ENCODE results near the gene ZNF524.

The ZNF524 gene

DNA sequence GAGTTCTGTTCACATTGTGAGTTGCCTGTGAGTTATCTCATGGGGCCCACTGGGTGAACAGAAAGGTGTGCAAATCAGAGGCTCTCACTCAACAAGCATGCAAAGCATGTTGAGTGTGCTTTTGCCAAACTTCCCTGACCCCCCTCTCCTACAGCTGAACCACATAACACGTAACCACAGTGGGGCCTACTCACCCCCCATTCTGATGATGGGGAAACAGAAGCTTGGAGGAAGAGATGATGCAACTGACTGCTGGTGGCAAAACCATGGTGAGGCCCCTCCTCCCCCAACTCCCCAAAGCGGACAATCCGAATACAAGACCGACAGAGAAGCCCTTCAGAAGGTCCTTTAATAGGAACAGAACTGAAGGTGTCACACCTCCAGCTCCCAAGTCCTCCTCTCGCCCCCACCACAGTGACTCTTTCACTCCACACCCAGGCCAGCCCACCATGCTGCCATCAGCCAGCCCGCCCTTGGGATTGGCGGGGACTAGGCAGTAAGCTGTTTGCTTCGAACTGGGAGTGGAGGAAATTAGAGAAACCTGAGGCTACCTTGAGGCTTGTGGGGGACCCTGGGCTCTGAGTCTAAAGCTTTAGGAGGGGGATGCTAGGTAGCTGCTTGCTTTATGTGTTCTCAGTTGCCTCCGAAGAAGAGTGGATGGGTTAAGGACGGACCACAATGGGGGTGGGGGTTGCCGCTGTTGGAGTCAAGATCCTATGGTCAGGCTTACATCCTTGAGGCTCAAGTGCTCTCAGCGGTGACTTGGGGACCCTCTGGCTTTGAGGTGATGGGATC lies 20.5 kb downstream of the ZNF524 start:
- DNase-seq (ENCODE audit: low read depth) = no peak

DNA sequence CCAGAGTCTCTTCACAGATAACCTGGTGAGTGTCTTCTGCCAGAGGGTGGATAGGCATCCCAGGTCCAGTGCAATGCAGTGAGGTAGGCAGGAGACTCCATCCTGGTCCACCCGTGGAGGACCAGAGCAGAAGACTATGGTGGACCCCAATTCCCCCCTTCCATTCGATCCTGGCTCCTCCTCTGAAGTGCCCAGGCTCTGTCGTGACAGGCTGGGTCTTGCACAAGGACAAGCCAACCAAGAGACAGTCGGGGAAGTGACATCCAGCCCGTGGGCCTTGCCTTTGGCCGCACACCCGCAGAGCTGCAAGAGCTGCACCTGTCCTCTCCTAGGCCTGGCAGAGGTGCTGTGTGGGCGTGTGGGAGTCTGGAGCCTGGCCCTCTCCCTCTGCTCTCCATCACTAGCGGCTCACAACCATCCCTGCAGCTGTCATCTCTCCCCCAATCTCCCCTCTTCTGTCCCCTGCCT lies 21.2 kb downstream of the ZNF524 start:
- DNase-seq (ENCODE audit: low read depth) = no peak

DNA sequence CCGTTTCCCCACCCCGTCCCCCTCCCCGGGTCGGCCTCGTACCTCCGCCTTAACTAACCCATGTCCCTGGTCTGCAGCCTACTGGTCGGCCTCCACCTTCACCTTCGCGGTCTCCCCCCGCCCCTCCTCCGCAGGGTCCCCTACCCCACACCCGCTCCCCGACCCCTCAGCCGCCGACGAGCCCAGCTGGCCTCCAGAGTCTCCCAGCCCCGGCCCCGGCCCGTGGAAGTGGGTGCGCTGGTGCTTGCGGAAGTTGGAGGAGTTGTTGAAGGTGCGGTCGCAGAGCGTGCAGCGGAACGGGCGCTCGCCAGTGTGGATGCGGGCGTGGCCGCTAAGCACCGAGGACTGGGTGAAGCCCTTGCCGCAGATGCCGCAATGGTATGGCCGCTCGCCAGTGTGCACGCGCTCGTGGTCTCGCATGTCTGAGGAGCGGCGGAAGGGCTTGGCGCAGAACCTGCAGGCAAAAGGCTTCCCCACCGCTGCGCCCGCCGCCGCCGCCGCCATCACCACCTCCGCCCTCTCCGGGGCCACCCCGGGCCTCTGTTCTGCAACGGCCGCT lies 21.7 kb downstream of the ZNF524 start:
- DNase-seq (ENCODE audit: low read depth) = no peak

DNA sequence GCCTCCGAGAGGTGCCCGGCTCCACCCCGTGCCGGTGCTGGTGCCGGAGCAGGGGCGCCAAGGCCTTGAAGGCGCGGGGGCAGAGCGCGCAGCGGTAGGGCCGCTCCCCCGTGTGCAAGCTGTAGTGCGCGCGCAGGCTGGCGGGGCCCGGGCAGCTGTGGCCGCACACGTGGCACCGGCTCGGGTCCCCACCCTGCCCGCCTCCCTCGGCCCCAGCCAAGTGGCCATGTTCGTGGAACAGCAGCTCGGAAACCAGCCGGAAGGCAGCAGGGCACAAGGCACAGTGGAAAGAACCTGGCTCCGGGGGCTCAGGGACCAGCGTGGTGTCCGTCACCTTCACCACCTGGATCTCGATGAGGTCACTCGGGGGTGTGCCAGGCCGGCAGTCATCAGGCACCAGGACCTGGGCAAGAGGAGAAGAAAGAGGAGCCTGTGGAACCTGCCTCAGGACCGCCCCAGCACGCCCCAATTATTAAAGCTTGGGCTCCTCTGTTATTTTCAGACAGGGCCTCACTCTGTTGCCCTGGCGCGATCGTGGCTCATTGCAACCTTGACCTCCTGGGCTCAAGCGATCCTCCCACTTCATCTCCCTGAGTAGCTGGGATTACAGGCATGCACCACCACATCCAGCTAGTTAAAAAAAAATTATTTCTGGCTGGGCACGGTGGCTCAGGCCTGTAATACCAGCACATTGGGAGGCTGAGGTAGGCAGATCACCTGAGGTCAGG lies 22.3 kb downstream of the ZNF524 start:
- no peak for DNase-seq (ENCODE audit: low read depth)

DNA sequence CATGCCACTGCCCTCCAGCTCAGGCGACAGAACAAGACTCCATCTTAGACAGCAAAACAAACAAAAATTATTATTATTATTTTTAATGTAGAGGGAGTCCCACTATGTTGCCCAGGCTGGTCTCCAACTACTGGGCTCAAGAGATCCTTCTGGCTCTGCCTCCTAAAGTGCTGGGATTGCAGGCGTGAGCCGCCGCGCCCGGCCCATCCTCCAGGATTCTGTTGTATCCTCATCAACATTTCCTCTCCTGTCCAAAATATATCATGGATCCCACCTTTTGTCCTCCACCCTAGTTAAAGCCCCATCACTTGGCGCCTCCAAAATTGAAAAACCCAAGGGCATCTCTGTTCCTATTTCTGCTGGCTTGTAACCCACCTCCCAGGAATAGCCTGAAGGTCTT lies 23.0 kb downstream of the ZNF524 start:
- no peak for DNase-seq (ENCODE audit: low read depth)

DNA sequence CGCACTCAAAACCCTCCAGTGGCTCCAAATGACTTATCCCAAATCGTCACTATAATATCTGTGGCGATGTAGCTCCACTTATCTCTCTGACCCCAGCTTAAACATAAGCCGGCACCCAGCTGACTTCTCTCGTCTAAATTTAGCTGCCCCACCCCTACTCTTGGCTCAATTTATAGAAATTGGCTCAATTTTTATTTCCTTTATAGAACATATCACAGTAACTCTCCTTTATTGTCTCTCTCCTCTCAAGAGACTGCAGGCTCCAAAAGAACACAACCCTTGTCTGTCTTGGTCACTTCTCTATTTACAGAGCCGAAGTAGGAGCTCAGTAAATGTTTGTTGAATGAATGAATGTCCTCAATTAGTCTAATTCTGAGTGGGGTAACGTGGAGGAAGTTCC lies 23.5 kb downstream of the ZNF524 start:
- DNase-seq (ENCODE audit: low read depth) = no peak

DNA sequence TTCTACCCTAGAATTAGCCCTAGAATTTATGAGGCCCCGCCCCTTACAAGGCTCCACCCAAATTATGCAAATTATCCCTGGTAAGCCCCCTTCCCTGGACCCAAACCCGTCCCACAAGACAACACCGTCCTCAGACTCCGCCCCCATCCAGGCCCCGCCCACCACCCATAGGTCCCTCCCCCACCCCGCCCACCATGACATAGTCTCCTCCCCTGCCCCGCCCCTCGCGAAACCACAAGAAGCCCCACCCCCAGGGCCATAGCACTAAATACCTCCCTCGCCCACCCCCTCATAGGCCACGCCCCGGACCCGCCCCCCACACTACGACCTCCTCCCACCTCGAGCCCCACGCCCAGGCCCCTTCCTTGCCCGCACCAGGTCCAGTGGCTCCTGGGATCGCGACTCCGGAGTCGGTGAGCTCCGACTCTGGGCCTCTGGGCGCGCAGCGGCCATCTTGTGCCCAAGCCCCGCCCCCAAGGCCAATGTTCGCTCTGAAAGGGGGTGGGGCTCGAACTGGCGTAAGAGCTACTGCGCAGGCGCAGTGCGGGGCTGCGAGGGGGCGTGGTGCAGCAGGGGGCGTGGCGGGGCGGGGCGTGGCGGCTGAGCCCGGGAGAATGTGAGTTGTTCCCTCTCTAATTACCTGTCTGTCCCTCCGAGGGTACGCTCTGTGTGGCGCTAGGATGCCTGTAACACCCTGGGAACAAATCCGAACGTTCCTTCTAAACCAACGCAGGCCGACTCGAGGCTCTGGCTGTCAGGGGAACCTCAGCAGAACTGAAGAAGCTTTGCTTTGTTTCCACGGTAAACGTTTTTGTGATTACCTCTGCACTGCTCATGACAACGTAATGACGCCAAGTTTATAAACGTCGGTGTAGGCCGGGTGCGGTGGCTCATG lies 24.3 kb downstream of the ZNF524 start, which contains the start of gene ZNF784:
Gene ZNF784, minus strand, starts transcription at position 458 of the 895 bp plus-strand sequence. Its CDS starts 5 bp downstream, at position 453.
- DNase-seq (ENCODE audit: low read depth) = peak; percentile 91

DNA sequence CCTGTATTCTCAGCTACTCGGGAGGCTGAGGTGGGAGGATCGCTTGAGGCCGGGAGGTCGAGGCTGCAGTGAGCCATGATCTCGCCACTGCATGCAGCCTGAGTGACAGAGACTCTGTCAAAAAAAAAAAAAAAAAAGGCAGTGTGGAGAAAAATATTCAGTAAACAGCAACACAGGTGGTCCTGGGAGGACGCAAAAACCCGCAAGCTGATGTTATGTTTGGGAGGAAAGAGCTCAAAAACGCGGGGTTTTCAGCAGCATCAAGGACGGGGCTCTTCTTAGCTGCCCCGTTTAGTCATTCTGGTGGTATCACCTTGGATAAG lies 24.9 kb downstream of the ZNF524 start:
- DNase-seq (ENCODE audit: low read depth) = no peak

DNA sequence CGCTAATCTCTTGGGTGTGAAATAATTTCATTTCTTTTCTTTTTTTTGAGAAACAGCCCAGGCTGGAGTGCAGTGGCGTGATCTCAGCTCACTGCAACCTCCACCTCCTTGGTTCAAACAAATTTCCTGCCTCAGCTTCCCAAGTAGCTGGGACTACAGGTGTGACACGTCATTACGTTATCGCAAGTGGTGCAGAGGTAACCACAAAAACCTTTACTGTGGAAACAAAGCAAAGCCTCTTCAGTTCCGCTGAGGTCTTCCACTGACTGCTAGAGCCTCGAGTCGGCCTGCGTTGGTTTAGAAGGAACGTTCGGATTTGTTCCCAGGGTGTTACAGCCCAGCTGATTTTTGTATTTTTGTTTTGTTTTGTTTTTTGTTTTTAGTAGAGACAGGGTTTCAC lies 26.3 kb downstream of the ZNF524 start:
- DNase-seq (ENCODE audit: low read depth) = peak; percentile 33

DNA sequence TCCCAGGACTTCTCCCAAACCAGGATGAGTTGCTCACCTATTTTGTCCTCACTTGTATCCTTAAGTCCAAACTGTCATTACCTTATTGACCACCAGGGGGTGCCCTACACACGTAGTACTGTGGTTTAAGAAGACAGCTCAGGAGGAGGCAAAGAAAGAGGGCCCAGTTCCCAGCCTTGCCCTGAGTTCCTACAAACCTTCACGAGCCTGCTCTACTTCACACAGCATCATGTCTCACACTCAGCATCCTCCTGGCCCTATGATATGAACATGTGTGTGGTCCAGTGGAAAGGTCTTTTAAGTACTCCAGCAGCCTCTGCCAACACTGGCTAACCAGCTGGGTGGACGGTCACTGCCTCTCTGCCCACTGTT lies 32.4 kb downstream of the ZNF524 start:
- peak; percentile 69 for DNase-seq (ENCODE audit: low read depth)

DNA sequence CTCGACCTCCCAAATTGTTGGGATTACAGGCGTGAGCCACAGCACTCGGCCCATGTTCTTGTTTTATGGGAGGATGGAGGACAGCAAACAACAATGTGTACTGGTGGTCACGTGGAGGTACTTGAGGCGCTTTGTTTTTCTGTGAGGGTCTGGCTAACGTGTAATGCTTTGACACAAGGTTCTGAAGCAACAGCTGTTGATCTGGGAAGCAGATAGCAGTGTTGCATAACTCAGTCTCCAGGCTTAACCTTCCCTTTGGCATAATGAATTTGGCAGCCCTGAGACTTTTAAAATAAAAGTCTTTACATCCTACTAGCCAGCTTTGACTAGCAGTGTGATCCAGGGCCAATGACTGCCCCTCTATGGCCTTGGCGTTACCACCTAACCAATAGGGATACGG lies 33.8 kb downstream of the ZNF524 start:
- DNase-seq (ENCODE audit: low read depth) = no peak

DNA sequence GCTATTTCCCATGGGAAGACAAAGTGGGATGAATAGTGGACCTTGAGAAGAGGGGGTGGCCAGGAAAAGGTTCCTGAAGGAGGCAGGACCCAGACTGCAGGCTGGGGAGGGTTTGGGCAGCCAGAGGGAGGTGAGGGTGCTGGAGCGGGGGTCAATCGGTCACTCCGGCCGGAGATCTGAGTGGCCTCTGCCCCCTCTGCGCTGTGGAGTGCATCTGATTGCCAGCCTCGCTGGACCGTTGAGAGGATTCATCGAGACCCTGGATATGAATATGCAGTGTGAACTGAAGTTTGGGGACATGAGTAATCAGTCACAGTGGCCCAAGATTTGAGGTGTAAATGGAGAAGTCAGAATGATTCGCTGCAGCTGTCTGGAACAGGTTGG lies 35.2 kb downstream of the ZNF524 start:
- no peak for DNase-seq (ENCODE audit: low read depth)

DNA sequence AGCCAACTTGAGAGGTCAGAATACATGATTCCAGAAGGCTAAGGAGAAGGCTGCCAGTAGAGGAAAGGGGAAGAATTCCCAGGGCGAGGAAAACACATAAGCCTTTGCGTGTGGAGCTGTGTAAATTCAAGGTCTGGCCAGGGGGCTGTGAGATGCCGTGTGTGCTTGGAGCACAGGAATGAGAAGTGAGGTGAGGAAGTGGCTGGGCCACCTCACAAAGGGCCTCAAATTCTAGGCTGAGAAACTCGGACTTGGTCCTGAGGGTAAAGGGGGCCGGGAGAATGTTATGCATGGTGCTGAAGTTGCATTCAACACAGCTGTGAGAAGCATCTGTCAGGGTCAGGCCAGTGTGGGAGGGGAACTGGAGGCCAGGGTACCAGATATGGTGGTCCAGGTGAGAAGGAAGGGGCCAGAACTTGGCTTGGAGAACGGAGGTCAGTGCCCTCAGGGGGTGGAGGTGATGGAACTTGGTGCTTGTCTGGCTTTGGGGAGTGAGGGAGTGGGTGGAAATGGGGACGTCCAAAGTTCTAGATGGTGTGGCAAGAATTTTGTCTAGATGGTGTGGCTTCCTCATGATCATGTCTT lies 35.9 kb downstream of the ZNF524 start:
- no peak for DNase-seq (ENCODE audit: low read depth)

DNA sequence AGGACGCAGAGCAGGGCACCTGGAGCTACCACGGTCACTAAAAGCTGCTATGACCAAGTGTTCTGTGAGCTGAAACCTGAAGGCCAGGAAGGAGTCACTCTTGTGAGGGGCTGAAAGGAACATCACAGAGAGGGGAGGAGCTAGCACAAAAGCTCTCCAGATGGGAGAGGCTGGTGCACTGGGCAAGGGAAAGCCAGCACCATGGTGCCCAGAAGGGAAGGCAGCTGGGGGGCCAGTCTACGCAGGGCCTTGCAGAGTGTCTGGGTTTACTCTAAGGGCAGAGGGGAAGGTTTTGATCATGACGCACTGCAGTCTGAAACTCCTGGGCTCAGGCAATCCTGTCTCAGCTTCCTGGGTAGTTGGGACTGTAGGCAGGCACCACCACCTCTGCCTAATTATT lies 36.6 kb downstream of the ZNF524 start:
- no peak for DNase-seq (ENCODE audit: low read depth)

DNA sequence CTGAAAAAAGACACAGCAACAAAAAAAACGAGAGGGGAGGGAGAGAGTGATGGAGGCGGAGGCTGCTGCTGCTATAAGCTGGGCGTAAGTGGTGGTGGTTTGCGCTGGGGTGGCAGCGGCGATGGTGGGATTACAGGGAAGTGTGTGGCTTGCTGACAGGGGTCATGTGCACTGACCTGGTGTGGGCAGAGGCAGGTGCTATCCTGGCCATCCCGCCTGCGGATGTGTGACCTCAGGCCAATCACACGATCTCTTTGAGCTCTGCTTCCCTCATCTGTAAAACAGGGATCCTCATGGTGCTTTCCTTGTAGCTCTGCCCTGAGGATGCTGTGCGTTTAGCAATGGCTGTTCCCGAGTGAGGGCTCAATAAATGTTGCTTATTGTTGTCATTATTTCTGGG lies 37.4 kb downstream of the ZNF524 start:
- no peak for DNase-seq (ENCODE audit: low read depth)

DNA sequence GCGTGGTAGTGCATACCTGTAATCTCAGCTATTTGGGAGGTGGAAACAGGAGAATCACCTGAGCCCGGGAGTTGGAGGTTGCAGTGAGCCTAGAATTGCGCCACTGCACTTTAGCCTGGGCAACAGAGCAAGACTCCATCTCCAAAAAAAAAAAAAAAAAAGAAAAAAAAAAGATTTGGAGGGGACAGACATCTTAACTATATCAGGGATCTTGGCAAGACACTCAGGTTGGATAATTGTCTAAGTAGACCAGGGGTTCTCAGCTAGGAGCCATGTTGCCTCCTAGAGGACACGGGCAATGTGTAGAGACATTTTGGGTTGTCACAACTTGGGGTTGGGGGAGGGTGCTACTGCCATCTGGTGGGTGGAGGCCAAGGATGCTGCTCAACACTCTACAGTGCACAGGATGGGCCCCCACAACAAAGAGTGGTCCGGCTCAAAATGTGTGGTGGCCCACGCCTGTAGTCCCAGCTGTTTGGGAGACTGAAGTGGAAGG lies 38.8 kb downstream of the ZNF524 start:
- DNase-seq (ENCODE audit: low read depth) = no peak

DNA sequence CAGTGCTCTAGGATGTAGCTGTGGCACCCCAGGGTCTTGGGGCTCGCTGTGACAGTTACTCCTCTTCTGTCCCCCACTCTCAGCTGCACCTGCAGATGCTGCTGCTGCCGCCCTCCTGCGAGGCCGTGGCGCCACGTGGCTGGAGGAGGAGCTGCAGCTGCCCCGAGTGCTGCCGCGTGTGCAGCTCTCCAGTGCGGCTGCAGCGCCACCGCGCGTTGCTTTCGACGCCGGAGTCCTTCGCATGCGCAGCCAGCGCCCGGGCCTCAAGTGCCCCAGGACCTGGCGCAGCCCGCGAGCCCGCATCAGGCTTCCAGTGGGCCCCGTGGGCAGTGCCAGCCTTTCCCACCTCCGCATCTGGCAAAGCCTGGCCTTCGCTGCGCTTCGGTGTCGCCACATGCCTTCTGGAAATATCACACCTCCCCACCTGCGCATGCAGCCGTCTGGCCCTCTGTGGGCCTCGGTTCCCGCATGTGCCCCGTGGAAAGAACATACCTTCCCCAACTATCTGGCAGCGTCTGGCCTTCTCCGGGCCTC lies 40.0 kb downstream of the ZNF524 start:
- peak; percentile 67 for DNase-seq (ENCODE audit: low read depth)

DNA sequence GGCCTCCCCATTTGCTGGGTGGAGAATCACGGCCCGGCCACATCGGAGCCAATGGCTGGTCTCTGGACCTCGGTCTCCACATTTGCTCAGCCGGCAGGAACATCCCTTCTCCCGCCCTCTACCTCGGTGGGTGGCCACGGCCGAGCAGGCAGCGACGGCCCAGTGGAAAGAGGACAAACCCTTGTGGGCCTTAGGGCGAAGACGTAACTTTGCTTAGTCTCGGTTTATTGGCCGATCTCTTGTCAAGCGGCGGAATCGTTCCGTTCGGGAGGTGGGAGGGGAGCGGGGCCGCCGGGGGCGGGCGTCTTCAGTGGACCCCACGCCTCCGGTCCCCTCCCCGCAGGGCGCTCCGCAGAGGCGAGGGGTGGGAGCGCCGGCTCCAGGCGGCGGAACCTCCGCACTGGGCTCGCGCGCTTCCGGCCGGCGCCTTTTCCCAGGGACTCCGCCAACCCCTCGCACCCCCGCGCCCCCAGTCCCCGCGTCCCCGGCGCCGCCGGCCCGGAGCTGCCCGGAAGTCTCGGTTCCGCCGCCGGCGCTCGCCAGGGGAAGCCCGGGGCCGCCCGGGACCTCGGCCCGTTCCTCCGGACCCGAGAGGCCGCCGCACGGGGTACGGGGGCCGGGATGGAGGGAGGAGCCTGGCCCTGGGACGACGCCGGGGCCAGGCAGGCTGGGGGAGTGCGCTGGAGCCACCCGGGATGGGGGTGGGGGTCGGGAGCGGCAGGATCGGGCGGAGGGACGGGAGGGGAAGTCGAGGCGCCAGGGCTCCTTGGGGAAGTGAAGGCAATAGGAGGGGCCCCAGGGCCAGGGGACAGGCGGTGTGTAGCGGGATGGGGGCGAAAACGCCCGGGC lies 40.7 kb downstream of the ZNF524 start, which contains the start of gene ZNF580:
Gene ZNF580, plus strand, starts transcription at position 426 of the 849 bp plus-strand sequence. CDS start 1,507 bp downstream, outside the sequence.
- DNase-seq (ENCODE audit: low read depth) = peak; percentile 46

DNA sequence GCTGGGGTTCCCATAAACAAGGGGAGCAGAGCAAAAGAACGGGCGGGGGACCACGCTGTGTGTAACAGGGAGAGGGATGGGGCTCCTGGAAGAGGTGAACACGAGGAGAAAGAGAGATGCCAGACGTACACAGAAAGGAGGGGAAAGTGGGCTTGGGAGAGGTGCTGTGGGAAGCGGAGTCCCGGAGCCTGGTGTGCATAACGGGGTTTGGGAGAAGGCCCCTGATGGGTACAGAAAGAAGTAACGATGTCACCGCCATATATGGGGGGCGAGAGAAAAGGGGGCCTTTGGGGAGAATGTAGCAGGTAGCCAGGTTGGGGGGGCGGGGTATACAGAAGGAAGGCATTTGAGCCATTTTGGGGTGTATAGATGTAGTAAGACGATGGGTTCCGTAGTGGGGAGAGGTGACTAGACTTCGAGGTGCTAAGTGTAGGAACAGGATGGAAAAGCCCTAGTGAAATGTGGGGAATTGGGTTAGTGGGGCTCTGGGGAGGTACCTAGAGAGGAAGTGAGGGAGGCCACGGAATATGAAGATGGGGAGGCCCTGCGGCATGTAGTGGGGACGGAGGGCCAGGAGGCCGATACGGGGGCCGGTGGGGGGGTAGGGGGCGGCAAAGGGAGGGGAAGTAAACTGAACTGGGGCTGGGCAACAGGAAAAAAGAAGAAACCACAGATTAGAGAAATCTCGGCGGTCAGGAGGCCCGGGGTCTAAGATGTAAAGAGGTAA lies 41.5 kb downstream of the ZNF524 start:
- no peak for DNase-seq (ENCODE audit: low read depth)

Data from activated T-helper 9 cell treated with anti-CD3 and anti-CD28 coated beads, Interleukin-2, amount 50 U/mL, for 16 hours (primary cell).